SK-N-SH treated with all-trans-retinoic acid at 6 μM for 48 hours (cell line): ENCODE measurements around the gene CACNA2D2.

ENCODE experiments used
- GLIS3 ChIP-seq: fragments of 250-450 bp; sonication (Bioruptor Pico); IDR thresholded peaks from 2 replicates; pipeline ENCODE4 v1.5.0; 2020; ENCODE audit warnings: mild to moderate bottlenecking, moderate library complexity
- ISL1 ChIP-seq: fragments of 250-450 bp; sonication (Bioruptor Pico); IDR thresholded peaks from 2 replicates; pipeline ENCODE4 v2.1.2; 2022; ENCODE audit warnings: mild to moderate bottlenecking, moderate library complexity
- OSR1 ChIP-seq: fragments of 250-450 bp; sonication (Bioruptor Pico); IDR thresholded peaks from 2 replicates; pipeline ENCODE4 v1.8.0; 2022; ENCODE audit warnings: moderate library complexity, mild to moderate bottlenecking, inconsistent platforms
- TOX ChIP-seq: fragments of 250-450 bp; sonication (Bioruptor Pico); IDR thresholded peaks from 2 replicates; pipeline ENCODE4 v1.8.0; 2021; ENCODE audit warnings: mild to moderate bottlenecking, moderate library complexity, borderline replicate concordance
- ZC3H10 ChIP-seq: fragments of 250-450 bp; sonication (Bioruptor Pico); IDR thresholded peaks from 2 replicates; pipeline ENCODE4 v1.5.1; 2021; ENCODE audit warnings: mild to moderate bottlenecking, moderate library complexity
- ZFP30 ChIP-seq: fragments of 450-650 bp; formaldehyde crosslinking; IDR thresholded peaks from 2 replicates; pipeline ENCODE4 v1.5.0; 2022; ENCODE audit warnings: mild to moderate bottlenecking, moderate library complexity
- ZNF8 ChIP-seq: fragments of 450-650 bp; formaldehyde crosslinking; IDR thresholded peaks from 2 replicates; pipeline ENCODE4 v1.5.0; 2020; ENCODE audit warnings: mild to moderate bottlenecking, moderate library complexity
- TF ChIP-seq, protein P1 (sequence below): fragments of 250-450 bp; sonication (Bioruptor Pico); IDR thresholded peaks from 2 replicates; pipeline ENCODE4 v1.8.0; 2021; ENCODE audit warnings: low read depth, mild to moderate bottlenecking, moderate library complexity, borderline replicate concordance
- TF ChIP-seq, protein P2 (sequence below): fragments of 250-450 bp; sonication (Bioruptor Pico); IDR thresholded peaks from 2 replicates; pipeline ENCODE4 v1.5.1; 2020; ENCODE audit warnings: low read depth, mild to moderate bottlenecking, moderate library complexity
- TF ChIP-seq, protein P3 (sequence below): fragments of 250-450 bp; sonication (Bioruptor Pico); IDR thresholded peaks from 2 replicates; pipeline ENCODE4 v1.8.0; 2020; ENCODE audit warnings: mild to moderate bottlenecking, moderate library complexity, borderline replicate concordance
- TF ChIP-seq, protein P4 (sequence below): fragments of 250-450 bp; sonication (Bioruptor Pico); IDR thresholded peaks from 2 replicates; pipeline ENCODE4 v1.5.1; 2021; ENCODE audit warnings: mild to moderate bottlenecking, moderate library complexity

DNA sequence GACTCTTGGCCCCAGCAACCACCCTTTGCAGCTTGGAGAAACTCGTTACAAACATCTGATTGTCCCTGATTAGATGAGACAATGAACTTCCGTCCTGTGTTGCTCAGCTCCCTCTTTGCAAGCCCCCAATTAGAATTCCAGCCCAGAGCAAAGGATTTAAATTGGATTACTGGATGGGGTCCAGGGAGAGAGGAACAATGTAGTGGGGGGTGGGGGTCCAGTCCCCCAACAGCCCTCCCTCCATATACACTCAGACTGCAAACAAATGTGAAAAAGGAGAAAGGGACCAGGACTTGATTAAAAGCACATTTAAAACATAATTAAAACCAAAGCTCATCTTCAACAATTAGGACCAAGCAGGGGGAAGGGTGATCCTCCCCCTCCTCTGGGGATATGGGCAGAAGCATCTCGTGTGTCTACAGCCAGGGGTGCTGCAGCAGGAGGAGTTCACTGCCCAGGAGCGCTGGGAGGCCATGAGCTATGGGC lies 72.4 kb downstream of the CACNA2D2 start:
- no peak for TF ChIP-seq GLIS3 (CRISPR knock-in tag)
- no peak for TF ChIP-seq ZFP30
- TF ChIP-seq, protein P1, sequence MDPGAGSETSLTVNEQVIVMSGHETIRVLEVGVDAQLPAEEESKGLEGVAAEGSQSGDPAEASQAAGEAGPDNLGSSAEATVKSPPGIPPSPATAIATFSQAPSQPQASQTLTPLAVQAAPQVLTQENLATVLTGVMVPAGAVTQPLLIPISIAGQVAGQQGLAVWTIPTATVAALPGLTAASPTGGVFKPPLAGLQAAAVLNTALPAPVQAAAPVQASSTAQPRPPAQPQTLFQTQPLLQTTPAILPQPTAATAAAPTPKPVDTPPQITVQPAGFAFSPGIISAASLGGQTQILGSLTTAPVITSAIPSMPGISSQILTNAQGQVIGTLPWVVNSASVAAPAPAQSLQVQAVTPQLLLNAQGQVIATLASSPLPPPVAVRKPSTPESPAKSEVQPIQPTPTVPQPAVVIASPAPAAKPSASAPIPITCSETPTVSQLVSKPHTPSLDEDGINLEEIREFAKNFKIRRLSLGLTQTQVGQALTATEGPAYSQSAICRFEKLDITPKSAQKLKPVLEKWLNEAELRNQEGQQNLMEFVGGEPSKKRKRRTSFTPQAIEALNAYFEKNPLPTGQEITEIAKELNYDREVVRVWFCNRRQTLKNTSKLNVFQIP (CRISPR knock-in tag) = no peak
- no peak for TF ChIP-seq ZNF8
- no peak for TF ChIP-seq ZC3H10
- TF ChIP-seq, protein P2, sequence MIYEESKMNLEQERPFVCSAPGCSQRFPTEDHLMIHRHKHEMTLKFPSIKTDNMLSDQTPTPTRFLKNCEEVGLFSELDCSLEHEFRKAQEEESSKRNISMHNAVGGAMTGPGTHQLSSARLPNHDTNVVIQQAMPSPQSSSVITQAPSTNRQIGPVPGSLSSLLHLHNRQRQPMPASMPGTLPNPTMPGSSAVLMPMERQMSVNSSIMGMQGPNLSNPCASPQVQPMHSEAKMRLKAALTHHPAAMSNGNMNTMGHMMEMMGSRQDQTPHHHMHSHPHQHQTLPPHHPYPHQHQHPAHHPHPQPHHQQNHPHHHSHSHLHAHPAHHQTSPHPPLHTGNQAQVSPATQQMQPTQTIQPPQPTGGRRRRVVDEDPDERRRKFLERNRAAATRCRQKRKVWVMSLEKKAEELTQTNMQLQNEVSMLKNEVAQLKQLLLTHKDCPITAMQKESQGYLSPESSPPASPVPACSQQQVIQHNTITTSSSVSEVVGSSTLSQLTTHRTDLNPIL (CRISPR knock-in tag) = no peak
- no peak for TF ChIP-seq OSR1 (CRISPR knock-in tag)
- TF ChIP-seq, protein P3, sequence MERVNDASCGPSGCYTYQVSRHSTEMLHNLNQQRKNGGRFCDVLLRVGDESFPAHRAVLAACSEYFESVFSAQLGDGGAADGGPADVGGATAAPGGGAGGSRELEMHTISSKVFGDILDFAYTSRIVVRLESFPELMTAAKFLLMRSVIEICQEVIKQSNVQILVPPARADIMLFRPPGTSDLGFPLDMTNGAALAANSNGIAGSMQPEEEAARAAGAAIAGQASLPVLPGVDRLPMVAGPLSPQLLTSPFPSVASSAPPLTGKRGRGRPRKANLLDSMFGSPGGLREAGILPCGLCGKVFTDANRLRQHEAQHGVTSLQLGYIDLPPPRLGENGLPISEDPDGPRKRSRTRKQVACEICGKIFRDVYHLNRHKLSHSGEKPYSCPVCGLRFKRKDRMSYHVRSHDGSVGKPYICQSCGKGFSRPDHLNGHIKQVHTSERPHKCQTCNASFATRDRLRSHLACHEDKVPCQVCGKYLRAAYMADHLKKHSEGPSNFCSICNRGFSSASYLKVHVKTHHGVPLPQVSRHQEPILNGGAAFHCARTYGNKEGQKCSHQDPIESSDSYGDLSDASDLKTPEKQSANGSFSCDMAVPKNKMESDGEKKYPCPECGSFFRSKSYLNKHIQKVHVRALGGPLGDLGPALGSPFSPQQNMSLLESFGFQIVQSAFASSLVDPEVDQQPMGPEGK = peak; percentile 56; the same call in 1 of the 2 replicates
- TF ChIP-seq TOX (CRISPR knock-in tag) = no peak
- TF ChIP-seq, protein P4, sequence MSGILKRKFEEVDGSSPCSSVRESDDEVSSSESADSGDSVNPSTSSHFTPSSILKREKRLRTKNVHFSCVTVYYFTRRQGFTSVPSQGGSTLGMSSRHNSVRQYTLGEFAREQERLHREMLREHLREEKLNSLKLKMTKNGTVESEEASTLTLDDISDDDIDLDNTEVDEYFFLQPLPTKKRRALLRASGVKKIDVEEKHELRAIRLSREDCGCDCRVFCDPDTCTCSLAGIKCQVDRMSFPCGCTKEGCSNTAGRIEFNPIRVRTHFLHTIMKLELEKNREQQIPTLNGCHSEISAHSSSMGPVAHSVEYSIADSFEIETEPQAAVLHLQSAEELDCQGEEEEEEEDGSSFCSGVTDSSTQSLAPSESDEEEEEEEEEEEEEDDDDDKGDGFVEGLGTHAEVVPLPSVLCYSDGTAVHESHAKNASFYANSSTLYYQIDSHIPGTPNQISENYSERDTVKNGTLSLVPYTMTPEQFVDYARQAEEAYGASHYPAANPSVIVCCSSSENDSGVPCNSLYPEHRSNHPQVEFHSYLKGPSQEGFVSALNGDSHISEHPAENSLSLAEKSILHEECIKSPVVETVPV = no peak
- peak; percentile 37; the same call in 1 of the 2 replicates for TF ChIP-seq ISL1 (CRISPR knock-in tag)
